ENCODE data around the gene GPR137.
"Not testable (repeated sequence)": the region's sequence is repeated elsewhere in the genome, so short reads cannot be mapped to it uniquely, and the experiment has no call there.

The GPR137 gene

DNA sequence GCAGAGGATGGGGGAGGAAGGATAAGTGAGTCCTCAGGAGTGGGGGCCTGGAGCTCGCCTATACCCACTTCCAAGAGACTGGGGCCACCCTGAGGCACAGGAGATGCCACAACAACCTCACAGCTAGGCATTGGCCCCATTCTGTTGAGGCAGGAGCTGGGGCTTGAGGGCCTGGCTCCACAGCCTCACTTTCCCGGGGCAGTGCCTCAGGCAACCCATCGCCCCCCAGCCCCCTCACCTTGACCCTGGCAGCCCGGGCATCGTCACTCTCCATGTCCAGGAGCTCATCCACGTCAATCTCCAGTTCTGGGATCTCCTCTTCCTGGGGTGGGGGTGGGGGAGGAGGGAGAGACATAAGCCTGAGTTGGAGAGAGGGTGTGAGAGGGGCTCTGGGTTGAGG lies 40.7 kb upstream of the GPR137 start:
- TF ChIP-seq, protein P1, sequence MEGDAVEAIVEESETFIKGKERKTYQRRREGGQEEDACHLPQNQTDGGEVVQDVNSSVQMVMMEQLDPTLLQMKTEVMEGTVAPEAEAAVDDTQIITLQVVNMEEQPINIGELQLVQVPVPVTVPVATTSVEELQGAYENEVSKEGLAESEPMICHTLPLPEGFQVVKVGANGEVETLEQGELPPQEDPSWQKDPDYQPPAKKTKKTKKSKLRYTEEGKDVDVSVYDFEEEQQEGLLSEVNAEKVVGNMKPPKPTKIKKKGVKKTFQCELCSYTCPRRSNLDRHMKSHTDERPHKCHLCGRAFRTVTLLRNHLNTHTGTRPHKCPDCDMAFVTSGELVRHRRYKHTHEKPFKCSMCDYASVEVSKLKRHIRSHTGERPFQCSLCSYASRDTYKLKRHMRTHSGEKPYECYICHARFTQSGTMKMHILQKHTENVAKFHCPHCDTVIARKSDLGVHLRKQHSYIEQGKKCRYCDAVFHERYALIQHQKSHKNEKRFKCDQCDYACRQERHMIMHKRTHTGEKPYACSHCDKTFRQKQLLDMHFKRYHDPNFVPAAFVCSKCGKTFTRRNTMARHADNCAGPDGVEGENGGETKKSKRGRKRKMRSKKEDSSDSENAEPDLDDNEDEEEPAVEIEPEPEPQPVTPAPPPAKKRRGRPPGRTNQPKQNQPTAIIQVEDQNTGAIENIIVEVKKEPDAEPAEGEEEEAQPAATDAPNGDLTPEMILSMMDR (IDR thresholded peaks at IDR 0.05; ENCODE audit: unreplicated experiment in 3 of 3): no peak
- H3K9me3 Mint-ChIP-seq: no peaks in the 10 kb centered on the region
- H3K27me3 Mint-ChIP-seq (ENCODE audit: low read depth): no peaks in the 10 kb centered on the region
- H3K27ac Mint-ChIP-seq: peak overlapping the region in 1 of 3 experiments; percentile 88
- H3K4me3 Mint-ChIP-seq: peak overlapping the region; percentile 90 to 96 (median 91)
- H3K4me1 Mint-ChIP-seq: peaks cover 34% of the 10 kb centered on the region
- H3K36me3 Mint-ChIP-seq (ENCODE audit: low read depth): peaks cover 6% of the 10 kb centered on the region

DNA sequence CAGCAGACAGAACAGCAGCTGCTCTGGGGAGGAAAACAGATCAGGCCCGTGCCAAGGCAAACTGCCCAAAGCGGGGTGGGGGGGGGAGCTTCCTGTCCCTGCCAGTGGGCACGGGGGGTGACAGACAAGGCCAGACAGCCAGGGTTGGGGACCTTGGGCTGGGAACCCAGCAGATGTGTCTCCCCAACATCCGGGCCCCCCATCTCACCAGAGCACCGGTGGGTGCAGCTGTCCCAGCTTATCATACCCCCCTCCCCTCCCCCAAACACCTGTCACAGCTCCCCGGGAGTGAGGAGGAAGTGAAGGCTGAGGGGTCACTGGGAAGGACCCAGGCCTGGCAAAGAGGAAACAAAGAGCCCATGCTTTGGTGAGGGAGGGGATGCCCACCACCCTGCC lies 40.2 kb upstream of the GPR137 start:
- H3K36me3 Mint-ChIP-seq (ENCODE audit: low read depth): peaks cover 6% of the 10 kb centered on the region
- H3K9me3 Mint-ChIP-seq: no peaks in the 10 kb centered on the region
- H3K4me1 Mint-ChIP-seq: peaks cover 32% of the 10 kb centered on the region
- TF ChIP-seq, protein P1 (IDR thresholded peaks at IDR 0.05; ENCODE audit: unreplicated experiment in 3 of 3): no peak
- no peaks in the 10 kb centered on the region for H3K27me3 Mint-ChIP-seq (ENCODE audit: low read depth)
- peak overlapping the region; percentile 90 to 96 (median 91) for H3K4me3 Mint-ChIP-seq
- peak overlapping the region; percentile 76 to 88 (median 86) for H3K27ac Mint-ChIP-seq

DNA sequence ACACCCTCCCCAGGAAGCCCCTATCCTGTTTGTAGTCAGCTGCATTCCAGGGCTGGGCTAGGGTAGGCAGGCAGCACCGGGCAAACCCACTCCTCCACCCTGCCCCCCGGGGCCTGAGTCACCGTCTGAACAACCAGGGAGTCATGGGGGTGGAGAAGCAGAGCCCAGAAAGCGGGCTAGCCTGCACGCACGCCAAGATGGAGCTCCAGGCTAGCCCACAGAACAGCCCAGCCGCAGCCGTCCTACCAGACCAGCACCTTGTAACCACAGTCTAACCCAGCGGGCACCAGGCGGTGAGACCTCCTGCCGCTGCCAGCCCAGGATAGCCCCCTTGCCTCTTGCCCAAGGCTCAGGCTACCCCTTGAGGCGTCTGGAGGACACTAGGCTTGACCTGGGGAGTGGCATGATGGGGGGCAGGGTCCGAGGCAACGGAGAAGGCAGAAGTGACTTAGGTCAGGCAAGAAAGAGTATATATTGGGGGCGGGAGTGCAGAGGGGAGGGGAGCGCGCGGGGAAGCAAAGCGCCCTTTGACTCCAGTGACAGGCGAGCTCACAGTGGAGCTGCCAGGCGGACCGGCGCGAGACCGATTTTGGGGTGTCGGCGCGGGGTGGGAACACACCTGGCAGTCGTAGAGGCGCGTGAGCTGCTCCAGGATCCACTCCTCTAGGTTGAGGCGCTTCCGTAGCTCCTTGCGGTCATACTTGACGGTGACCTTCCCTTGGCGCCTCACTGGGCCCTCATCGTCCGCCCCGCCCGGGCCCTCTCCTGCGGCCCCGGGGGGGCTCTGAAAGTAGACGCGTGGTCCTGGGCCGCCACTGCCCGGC lies 39.6 kb upstream of the GPR137 start:
- Mint-ChIP-seq H3K36me3 (ENCODE audit: low read depth) (peaks cover 6% of the 10 kb centered on the region), H3K27ac (peak overlapping the region; percentile 76 to 88 (median 86)), H3K9me3 (no peaks in the 10 kb centered on the region), H3K4me3 (peak overlapping the region; percentile 90 to 96 (median 91)), H3K4me1 (peaks cover 27% of the 10 kb centered on the region), H3K27me3 (ENCODE audit: low read depth) (no peaks in the 10 kb centered on the region)
- TF ChIP-seq, protein P1 (IDR thresholded peaks at IDR 0.05; ENCODE audit: unreplicated experiment in 3 of 3): no peak

DNA sequence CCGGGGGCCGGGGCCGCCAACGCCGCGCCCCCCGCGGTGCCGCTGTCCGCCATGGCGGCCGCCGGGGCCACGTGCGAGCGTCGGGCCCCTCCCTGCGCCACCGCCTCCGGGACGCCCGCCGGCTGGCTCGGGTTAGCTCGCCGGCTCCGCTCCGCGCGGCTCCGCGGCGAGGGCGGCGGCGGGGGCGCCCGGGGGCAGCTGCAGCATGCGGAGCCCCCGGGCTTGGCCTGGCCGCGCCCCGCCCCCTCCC lies 39.1 kb upstream of the GPR137 start:
- not testable (repeated sequence) for H3K36me3 Mint-ChIP-seq (ENCODE audit: low read depth); H3K9me3 Mint-ChIP-seq; H3K27me3 Mint-ChIP-seq (ENCODE audit: low read depth)
- Mint-ChIP-seq H3K4me1 (peaks cover 27% of the 10 kb centered on the region), H3K27ac (peak overlapping the region in 2 of 3 experiments; percentile 90 to 94), H3K4me3 (peak overlapping the region; percentile 88 to 93 (median 90))

DNA sequence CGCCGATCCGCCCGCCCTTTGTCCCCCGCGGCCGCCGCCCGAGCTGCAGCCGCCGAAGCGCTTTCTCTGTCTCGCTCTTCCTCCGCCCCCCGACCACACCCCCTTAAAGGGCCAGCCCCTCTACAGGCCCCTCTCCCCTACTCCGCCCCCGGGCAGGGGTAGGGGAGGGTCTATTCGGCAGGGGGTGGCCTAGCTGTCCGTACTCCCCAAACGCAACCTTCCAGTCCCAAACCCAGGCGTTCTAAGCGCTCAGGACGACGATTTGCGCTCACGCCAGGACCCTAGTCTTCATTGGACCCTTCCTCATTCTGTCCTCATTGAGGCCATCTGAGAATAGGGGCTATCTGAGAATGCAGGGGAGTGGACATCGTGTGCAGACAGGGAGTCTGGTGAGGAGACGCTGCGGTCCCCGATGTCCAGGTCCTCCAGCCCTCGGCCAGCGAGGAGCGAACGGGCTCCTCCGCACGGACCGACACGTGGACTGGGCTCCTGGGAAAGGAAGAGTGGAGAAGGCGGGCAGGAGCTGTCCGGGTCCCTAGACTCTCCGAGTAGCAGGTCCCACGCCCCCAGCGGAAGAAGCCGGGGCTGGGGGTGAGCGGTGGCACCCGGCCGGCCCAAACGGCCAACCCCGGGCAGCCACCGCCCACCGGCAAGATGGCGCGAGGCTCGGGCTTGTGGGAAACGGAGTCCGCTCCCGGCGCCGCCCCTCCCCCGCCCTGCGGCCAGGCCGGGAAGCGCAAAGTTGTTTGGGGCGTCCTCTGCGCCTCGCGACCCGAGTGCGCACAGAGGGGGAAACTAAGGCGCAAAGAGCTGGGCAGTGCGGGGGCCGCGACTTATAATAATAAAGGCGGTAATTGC lies 38.5 kb upstream of the GPR137 start, which contains the start of gene PPP1R14B:
PPP1R14B (minus strand) TSS at position 73 of the 858 bp plus-strand sequence. CDS start 270 bp downstream, outside the sequence.
- H3K36me3 Mint-ChIP-seq (ENCODE audit: low read depth): peaks cover 6% of the 10 kb centered on the region
- peak within 1 kb of the TSS; percentile 94 to 95 (median 94) for H3K27ac Mint-ChIP-seq
- TF ChIP-seq, protein P1 (IDR thresholded peaks at IDR 0.05; ENCODE audit: unreplicated experiment in 3 of 3): peak in 1 of 3 experiments; percentile 9
- peak within 1 kb of the TSS; percentile 91 to 96 (median 93) for H3K4me3 Mint-ChIP-seq
- H3K9me3 Mint-ChIP-seq: no peaks in the 10 kb centered on the region
- peaks cover 27% of the 10 kb centered on the region for H3K4me1 Mint-ChIP-seq
- H3K27me3 Mint-ChIP-seq (ENCODE audit: low read depth): no peaks in the 10 kb centered on the region
